Measurements from ENCODE around the gene CAND2. TPM values are rescaled to one million over a fixed set of nuclear protein-coding genes. Genes with fewer than 3 reads are reported as not detected.

CAND2 gene
- total RNA-seq, 4 donors from 2014 or later = 10.8 to 26.8 (median 19.6) TPM

DNA sequence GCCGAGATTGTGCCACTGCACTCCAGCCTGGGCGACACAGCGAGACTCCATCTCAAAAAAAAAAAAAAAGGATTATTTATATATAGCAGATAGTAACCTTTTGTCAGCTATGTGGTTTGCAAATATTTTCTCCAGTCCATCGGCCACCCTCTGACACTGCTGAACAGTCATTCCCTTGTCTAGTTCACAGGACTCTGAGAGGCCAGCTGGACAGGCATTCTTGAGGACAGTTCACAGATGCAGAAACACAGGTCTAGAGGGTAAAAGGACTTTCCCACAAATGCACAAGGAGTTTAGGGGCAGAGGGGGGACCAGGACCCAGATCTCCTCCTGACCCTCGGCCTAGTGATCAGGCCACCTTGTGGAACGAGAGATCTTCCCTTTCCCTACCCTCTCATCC is 29.9 kb upstream of the CAND2 start:
- H3K27ac ChIP-seq (replicated peaks in 1 of 4) = no peak overlapping the region
- WGBS = 83% methylated on average over 6 of the region's 6 CpGs
- no peak overlapping the region for H3K4me3 ChIP-seq
- DNase-seq (ENCODE audit: extremely low spot score) = no peak
- intact Hi-C loops (cut with DNase I) = no loop called here
- no peaks in the 10 kb centered on the region for H3K9me3 ChIP-seq
- no peaks in the 10 kb centered on the region for H3K27me3 ChIP-seq
- TF ChIP-seq EP300 (IDR thresholded peaks at IDR 0.05) = no peak
- no peak for TF ChIP-seq POLR2AphosphoS5 (IDR thresholded peaks at IDR 0.05)
- TF ChIP-seq, protein P1, sequence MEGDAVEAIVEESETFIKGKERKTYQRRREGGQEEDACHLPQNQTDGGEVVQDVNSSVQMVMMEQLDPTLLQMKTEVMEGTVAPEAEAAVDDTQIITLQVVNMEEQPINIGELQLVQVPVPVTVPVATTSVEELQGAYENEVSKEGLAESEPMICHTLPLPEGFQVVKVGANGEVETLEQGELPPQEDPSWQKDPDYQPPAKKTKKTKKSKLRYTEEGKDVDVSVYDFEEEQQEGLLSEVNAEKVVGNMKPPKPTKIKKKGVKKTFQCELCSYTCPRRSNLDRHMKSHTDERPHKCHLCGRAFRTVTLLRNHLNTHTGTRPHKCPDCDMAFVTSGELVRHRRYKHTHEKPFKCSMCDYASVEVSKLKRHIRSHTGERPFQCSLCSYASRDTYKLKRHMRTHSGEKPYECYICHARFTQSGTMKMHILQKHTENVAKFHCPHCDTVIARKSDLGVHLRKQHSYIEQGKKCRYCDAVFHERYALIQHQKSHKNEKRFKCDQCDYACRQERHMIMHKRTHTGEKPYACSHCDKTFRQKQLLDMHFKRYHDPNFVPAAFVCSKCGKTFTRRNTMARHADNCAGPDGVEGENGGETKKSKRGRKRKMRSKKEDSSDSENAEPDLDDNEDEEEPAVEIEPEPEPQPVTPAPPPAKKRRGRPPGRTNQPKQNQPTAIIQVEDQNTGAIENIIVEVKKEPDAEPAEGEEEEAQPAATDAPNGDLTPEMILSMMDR (IDR thresholded peaks at IDR 0.05) = no peak
- TF ChIP-seq POLR2A (IDR thresholded peaks at IDR 0.05; ENCODE audit: low read depth) = no peak
- no peaks in the 10 kb centered on the region for H3K36me3 ChIP-seq
- H3K4me1 ChIP-seq = peaks cover 0 to 3% (median 0%) of the 10 kb centered on the region in 4 donors

- TF ChIP-seq POLR2AphosphoS5 (IDR thresholded peaks at IDR 0.05) (no peak), POLR2A (IDR thresholded peaks at IDR 0.05; ENCODE audit: low read depth) (no peak), EP300 (IDR thresholded peaks at IDR 0.05) (no peak)
- TF ChIP-seq, protein P1 (IDR thresholded peaks at IDR 0.05) = no peak
- Histone ChIP-seq H3K9me3 (no peaks in the 10 kb centered on the region), H3K27me3 (no peaks in the 10 kb centered on the region), H3K27ac (replicated peaks in 1 of 4) (no peak overlapping the region), H3K4me1 (peaks cover 0 to 3% (median 0%) of the 10 kb centered on the region in 4 donors), H3K4me3 (no peak overlapping the region), H3K36me3 (no peaks in the 10 kb centered on the region)
- DNase-seq (ENCODE audit: extremely low spot score) = no peak
- intact Hi-C loops (cut with DNase I) = no loop called here
- WGBS = 85% methylated on average over 4 of the region's 54 CpGs
Observed at GRCh38 chr3:12768579-12769527, 27.6 kb upstream of the CAND2 start.

DNA sequence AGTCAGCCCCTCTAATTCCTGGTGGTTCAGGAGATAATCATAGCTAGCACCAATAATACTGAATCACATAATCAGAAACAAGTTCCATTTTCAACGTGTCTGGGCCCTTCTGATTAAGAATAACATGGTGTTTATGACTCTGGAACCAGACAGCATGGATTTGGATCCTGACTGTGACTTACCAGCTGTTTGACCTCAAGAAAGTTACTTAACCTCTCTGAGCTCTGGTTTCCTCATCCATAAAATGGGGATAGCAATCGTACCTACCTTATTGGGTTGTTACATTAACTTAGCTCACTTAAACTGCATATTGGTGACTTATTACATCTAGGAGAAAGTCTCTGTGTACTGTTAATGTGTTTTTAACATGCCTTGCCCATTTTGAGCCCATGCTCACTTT is 26.7 kb upstream of the CAND2 start:
- TF ChIP-seq POLR2A (IDR thresholded peaks at IDR 0.05; ENCODE audit: low read depth) (no peak), EP300 (IDR thresholded peaks at IDR 0.05) (no peak), POLR2AphosphoS5 (IDR thresholded peaks at IDR 0.05) (no peak)
- TF ChIP-seq, protein P1 (IDR thresholded peaks at IDR 0.05) = no peak
- no peak overlapping the region for H3K27ac ChIP-seq (replicated peaks in 1 of 4)
- WGBS = 85% methylated on average over 2 of the region's 2 CpGs
- no peak for DNase-seq (ENCODE audit: extremely low spot score)
- H3K4me3 ChIP-seq = no peak overlapping the region
- intact Hi-C loops (cut with DNase I) = no loop called here
- H3K9me3 ChIP-seq = no peaks in the 10 kb centered on the region
- H3K36me3 ChIP-seq = no peaks in the 10 kb centered on the region
- peaks cover 0 to 3% (median 0%) of the 10 kb centered on the region in 4 donors for H3K4me1 ChIP-seq
- H3K27me3 ChIP-seq = no peaks in the 10 kb centered on the region

GRCh38 chr3:12771236-12771635 is 25.2 kb upstream of the CAND2 start:
- H3K27me3 ChIP-seq = no peaks in the 10 kb centered on the region
- TF ChIP-seq EP300 (IDR thresholded peaks at IDR 0.05) = no peak
- TF ChIP-seq, protein P1 (IDR thresholded peaks at IDR 0.05) = no peak
- no peak for TF ChIP-seq POLR2A (IDR thresholded peaks at IDR 0.05; ENCODE audit: low read depth)
- no peak for TF ChIP-seq POLR2AphosphoS5 (IDR thresholded peaks at IDR 0.05)
- H3K36me3 ChIP-seq = no peaks in the 10 kb centered on the region
- H3K9me3 ChIP-seq = no peaks in the 10 kb centered on the region
- no peak for DNase-seq (ENCODE audit: extremely low spot score)
- H3K4me1 ChIP-seq = peaks cover 0 to 3% (median 0%) of the 10 kb centered on the region in 4 donors
- H3K27ac ChIP-seq (replicated peaks in 1 of 4) = no peak overlapping the region
- intact Hi-C loops (cut with DNase I) = no loop called here
- 92% methylated on average over 9 of the region's 9 CpGs for WGBS
- H3K4me3 ChIP-seq = no peak overlapping the region
